Liver (tissue), 9 donors: ENCODE measurements around the gene ZSCAN2. TPM values are rescaled to one million over a fixed set of nuclear protein-coding genes. Genes with fewer than 3 reads are reported as not detected.
A peak's percentile ranks its signal among the peaks of the same experiment; 100 is the strongest.

ENCODE experiments used
- DNase-seq: peaks from one replicate; pipeline ENCODE4 v3.0.0-alpha.2; 2017; ENCODE audit warnings: low spot score
- H3K27ac ChIP-seq, 2 donors: one replicate each; pipeline ENCODE4 v1.7.0; 2013; ENCODE audit warnings: inconsistent platforms in 2 of 2, low read length in 2 of 2, control low read depth in 1 of 2, low read depth in 1 of 2, mild to moderate bottlenecking in 1 of 2
- H3K27me3 ChIP-seq, 4 donors: one replicate each; pipeline versions ENCODE4 v1.6.1 to v1.7.0; 2013; ENCODE audit warnings: low read length in 3 of 4, inconsistent platforms in 1 of 4, mild to moderate bottlenecking in 1 of 4, moderate library complexity in 1 of 4; ENCODE audit not compliant: control insufficient read depth in 4 of 4, insufficient read depth in 4 of 4
- H3K36me3 ChIP-seq, 4 donors: one replicate each; pipeline versions ENCODE4 v1.6.1 to v1.7.0; 2013; ENCODE audit warnings: low read length in 3 of 4, mild to moderate bottlenecking in 3 of 4, low read depth in 1 of 4, moderate library complexity in 1 of 4; ENCODE audit not compliant: control insufficient read depth in 4 of 4, insufficient read depth in 3 of 4
- H3K4me1 ChIP-seq, 4 donors: one replicate each; pipeline versions ENCODE4 v1.6.1 to v1.7.0; 2013; ENCODE audit warnings: low read length in 3 of 4, mild to moderate bottlenecking in 3 of 4, moderate library complexity in 1 of 4; ENCODE audit not compliant: control insufficient read depth in 4 of 4, insufficient read depth in 4 of 4
- H3K4me3 ChIP-seq, 3 donors: one replicate each; pipeline versions ENCODE4 v1.6.1 to v1.7.0; 2013; ENCODE audit warnings: low read length in 3 of 3, control low read depth in 1 of 3, low read depth in 1 of 3, mild to moderate bottlenecking in 1 of 3
- H3K9ac ChIP-seq, 2 donors: one replicate each; pipeline ENCODE4 v1.7.0; 2013; ENCODE audit warnings: low read length in 2 of 2, mild to moderate bottlenecking in 2 of 2, moderate library complexity in 2 of 2, control low read depth in 1 of 2, low read depth in 1 of 2
- H3K9me3 ChIP-seq, 4 donors: one replicate each; pipeline versions ENCODE4 v1.6.1 to v1.7.0; 2013; ENCODE audit warnings: low read length in 3 of 4; ENCODE audit not compliant: control insufficient read depth in 4 of 4
- ATF3 ChIP-seq: IDR thresholded peaks from 2 replicates; pipeline ENCODE4 v1.6.1; 2016; ENCODE audit warnings: antibody characterized with exemption
- EGR1 ChIP-seq, 2 donors: IDR thresholded peaks; 2 replicates each; pipeline ENCODE4 v1.6.1; 2016 to 2018; ENCODE audit warnings: antibody characterized with exemption in 2 of 2, low read depth in 2 of 2
- FOXA1 ChIP-seq: IDR thresholded peaks from 2 replicates; pipeline ENCODE4 v1.6.1; 2016; ENCODE audit warnings: antibody characterized with exemption
- GABPA ChIP-seq, 2 donors: IDR thresholded peaks in 1 of 2; conservative IDR thresholded peaks in 1 of 2; 2 replicates each; pipeline ENCODE4 v1.6.1; 2016; ENCODE audit warnings: antibody characterized with exemption in 2 of 2, mild to moderate bottlenecking in 1 of 2, moderate library complexity in 1 of 2
- HNF4A ChIP-seq, 2 donors: conservative IDR thresholded peaks; 2 replicates each; pipeline ENCODE4 v1.6.1; 2016; ENCODE audit warnings: antibody characterized with exemption in 2 of 2, mild to moderate bottlenecking in 2 of 2
- HNF4G ChIP-seq: IDR thresholded peaks from 2 replicates; pipeline ENCODE4 v1.6.1; 2016; ENCODE audit warnings: antibody characterized with exemption
- JUND ChIP-seq, 2 donors: IDR thresholded peaks; 2 replicates each; pipeline ENCODE4 v1.6.1; 2016; ENCODE audit warnings: antibody characterized with exemption in 2 of 2
- MAX ChIP-seq: IDR thresholded peaks from 2 replicates; pipeline ENCODE4 v1.6.1; 2016; ENCODE audit warnings: antibody characterized with exemption
- NR2F2 ChIP-seq: IDR thresholded peaks from 2 replicates; pipeline ENCODE4 v1.6.1; 2016; ENCODE audit warnings: antibody characterized with exemption
- RAD21 ChIP-seq, 2 donors: IDR thresholded peaks; 2 replicates each; pipeline ENCODE4 v1.6.1; 2016; ENCODE audit warnings: antibody characterized with exemption in 2 of 2, mild to moderate bottlenecking in 2 of 2
- REST ChIP-seq: IDR thresholded peaks from 2 replicates; pipeline ENCODE4 v1.6.1; 2016; ENCODE audit warnings: antibody characterized with exemption, mild to moderate bottlenecking
- RXRA ChIP-seq, 2 donors: IDR thresholded peaks; 2 replicates each; pipeline ENCODE4 v1.6.1; 2017 to 2018; ENCODE audit warnings: antibody characterized with exemption in 2 of 2, mild to moderate bottlenecking in 1 of 2
- SP1 ChIP-seq: IDR thresholded peaks from 2 replicates; pipeline ENCODE4 v1.6.1; 2018; ENCODE audit warnings: antibody characterized with exemption, mild to moderate bottlenecking
- TAF1 ChIP-seq: conservative IDR thresholded peaks from 2 replicates; pipeline ENCODE4 v1.6.1; 2016; ENCODE audit warnings: antibody characterized with exemption, mild to moderate bottlenecking
- YY1 ChIP-seq: IDR thresholded peaks from 2 replicates; pipeline ENCODE4 v1.6.1; 2016; ENCODE audit warnings: antibody characterized with exemption, mild to moderate bottlenecking
- WGBS: extraction: QIAGEN DNeasy Blood & Tissue Kit; methylation state at CpG from one replicate; pipeline ENCODE4 v1.1.7; 2013; 5-methylcytosine and 5-hydroxymethylcytosine counted together
- polyA plus RNA-seq, 2 donors: library from polyadenylated mRNA; stranded (reverse) in 1 of 2; unstranded in 1 of 2; fragments of 200-250 nt in 1 of 2; fragments of >200 nt in 1 of 2; fragmentation: Nextera tagmentation in 1 of 2; extraction: Ambion mirVana in 1 of 2; gene quantifications; one replicate each; pipeline versions ENCODE4 v1.2.1 to v1.2.3, GENCODE V29; 2013 to 2015
- total RNA-seq, 2 donors: library from RNA; depleted of rRNA; stranded (reverse); fragments of >200 nt; gene quantifications; one replicate each; pipeline ENCODE4 v1.2.3, GENCODE V29; 2014
- donor health status: healthy.
- donor health status: healthy.
- donor health status: healthy.
- donor health status: healthy.
- donor health status: healthy.

The ZSCAN2 gene
- total and polyA plus RNA-seq, 4 donors, result 5.4 to 11.0 (median 7.9) TPM

GRCh38 chr15:84594617-84595290 is 6.1 kb upstream of the ZSCAN2 start:
- no peaks in the 10 kb centered on the region for H3K27me3 ChIP-seq
- no peak for DNase-seq
- peak overlapping the region in 1 of 2 donors; percentile 31 for H3K27ac ChIP-seq
- 46% methylated on average over 3 of the region's 3 CpGs for WGBS
- H3K4me1 ChIP-seq, result peaks cover 0 to 24% (median 5%) of the 10 kb centered on the region in 4 donors
- H3K9me3 ChIP-seq, result no peaks in the 10 kb centered on the region
- no peak overlapping the region for H3K4me3 ChIP-seq
- H3K36me3 ChIP-seq, result no peaks in the 10 kb centered on the region
- TF ChIP-seq HNF4G (peak; percentile 74), NR2F2 (no peak), SP1 (peak; percentile 95), GABPA (IDR thresholded peaks at IDR 0.05 in 1 of 2, conservative IDR thresholded peaks at IDR 0.05 in 1 of 2) (no peak), EGR1 (IDR thresholded peaks at IDR 0.05; ENCODE audit: low read depth in 2 of 2) (no peak), JUND (IDR thresholded peaks at IDR 0.05) (peak in 1 of 2 donors; percentile 16), RAD21 (IDR thresholded peaks at IDR 0.05) (peak in 1 of 2 donors; percentile 29), RXRA (IDR thresholded peaks at IDR 0.05) (peak; percentile 57 to 62), HNF4A (conservative IDR thresholded peaks at IDR 0.05) (peak; percentile 89 to 93), TAF1 (no peak)
- no peak overlapping the region for H3K9ac ChIP-seq

GRCh38 chr15:84595660-84596059 is 5.1 kb upstream of the ZSCAN2 start:
- Histone ChIP-seq H3K9me3 (no peaks in the 10 kb centered on the region), H3K27ac (no peak overlapping the region), H3K36me3 (no peaks in the 10 kb centered on the region), H3K4me1 (peaks cover 0 to 28% (median 6%) of the 10 kb centered on the region in 4 donors), H3K27me3 (no peaks in the 10 kb centered on the region), H3K4me3 (no peak overlapping the region), H3K9ac (no peak overlapping the region)
- no peak for TF ChIP-seq JUND (IDR thresholded peaks at IDR 0.05)
- TF ChIP-seq MAX, result no peak
- TF ChIP-seq NR2F2, result no peak
- TF ChIP-seq REST, result no peak
- TF ChIP-seq GABPA (IDR thresholded peaks at IDR 0.05 in 1 of 2, conservative IDR thresholded peaks at IDR 0.05 in 1 of 2), result no peak
- no peak for TF ChIP-seq RXRA (IDR thresholded peaks at IDR 0.05)
- no peak for TF ChIP-seq HNF4A (conservative IDR thresholded peaks at IDR 0.05)
- TF ChIP-seq YY1, result no peak
- TF ChIP-seq SP1, result no peak
- 92% methylated on average over 2 of the region's 2 CpGs for WGBS
- no peak for DNase-seq

GRCh38 chr15:84597296-84597695 is 3.5 kb upstream of the ZSCAN2 start:
- 76% methylated on average over 3 of the region's 3 CpGs for WGBS
- Histone ChIP-seq H3K4me3 (no peak overlapping the region), H3K9me3 (no peaks in the 10 kb centered on the region), H3K4me1 (peaks cover 0 to 36% (median 10%) of the 10 kb centered on the region in 4 donors), H3K27me3 (no peaks in the 10 kb centered on the region), H3K9ac (no peak overlapping the region), H3K36me3 (no peaks in the 10 kb centered on the region), H3K27ac (no peak overlapping the region)
- DNase-seq, result no peak
- TF ChIP-seq MAX (no peak), YY1 (no peak), ATF3 (no peak), JUND (IDR thresholded peaks at IDR 0.05) (no peak), REST (no peak), FOXA1 (no peak), GABPA (IDR thresholded peaks at IDR 0.05 in 1 of 2, conservative IDR thresholded peaks at IDR 0.05 in 1 of 2) (no peak), RAD21 (IDR thresholded peaks at IDR 0.05) (no peak), HNF4A (conservative IDR thresholded peaks at IDR 0.05) (no peak), RXRA (IDR thresholded peaks at IDR 0.05) (no peak), EGR1 (IDR thresholded peaks at IDR 0.05; ENCODE audit: low read depth in 2 of 2) (no peak)
